ENCODE data around the gene RBFA.

The RBFA gene

DNA sequence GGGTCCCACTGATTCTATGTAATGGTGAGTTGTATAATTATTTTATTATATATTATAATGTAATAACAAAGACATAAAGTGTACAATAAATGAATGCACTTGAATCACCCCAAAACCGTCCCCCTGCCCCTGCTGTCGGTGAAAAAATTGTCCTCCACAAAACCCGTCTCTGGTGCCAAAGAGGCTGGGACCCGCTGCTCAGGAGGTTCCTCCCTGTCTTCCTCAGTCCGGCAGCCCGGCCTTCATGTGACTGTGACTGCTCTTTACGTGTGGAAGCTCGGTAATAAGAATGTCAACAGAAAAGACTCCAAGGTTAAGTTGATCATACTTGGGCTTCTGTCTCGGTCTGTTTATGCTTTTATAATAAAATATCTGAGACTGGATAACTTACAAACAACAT is 42.1 kb downstream of the RBFA start:
- DNase-seq = no peak

DNA sequence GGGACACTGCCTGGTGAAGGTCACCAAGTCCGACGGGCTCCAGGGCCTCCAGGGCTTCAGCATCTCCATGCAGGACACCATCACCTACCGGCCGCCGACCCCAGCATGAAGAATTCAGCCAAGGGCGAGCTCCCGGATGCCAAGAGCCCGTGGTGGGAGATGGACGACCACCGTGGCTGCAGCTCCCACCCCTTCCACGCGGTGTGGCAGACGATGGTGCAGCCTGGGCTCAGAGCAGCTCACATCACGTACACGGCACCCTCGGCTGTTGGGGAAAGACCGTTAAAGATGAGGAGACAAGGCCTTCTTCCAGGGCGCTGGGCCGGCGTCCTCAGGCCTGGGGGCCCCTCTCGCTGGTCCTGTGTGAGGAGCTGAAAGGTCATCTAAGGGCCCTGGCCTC is 43.6 kb downstream of the RBFA start:
- DNase-seq = no peak
